Effector memory CD4-positive, alpha-beta T cell (primary cell): ENCODE measurements around the gene FALEC.

Source experiments
- DNase-seq, 3 donors: peaks; one replicate each; pipeline ENCODE4 v3.0.0-alpha.2; 2020
- H3K27ac ChIP-seq: 2 replicates; pipeline ENCODE4 v1.7.0; 2013; ENCODE audit warnings: mild to moderate bottlenecking, low read length, moderate library complexity; ENCODE audit not compliant: insufficient read depth, poor library complexity, severe bottlenecking
- H3K27me3 ChIP-seq: replicated peaks from 2 replicates; pipeline ENCODE4 v1.7.0; 2013; ENCODE audit warnings: mild to moderate bottlenecking, low read length; ENCODE audit not compliant: insufficient read depth, control insufficient read depth, poor library complexity, severe bottlenecking
- H3K36me3 ChIP-seq: 2 replicates; pipeline ENCODE4 v1.7.0; 2013; ENCODE audit warnings: mild to moderate bottlenecking, low read length, moderate library complexity; ENCODE audit not compliant: control insufficient read depth, insufficient read depth
- H3K4me1 ChIP-seq: 2 replicates; pipeline ENCODE4 v1.7.0; 2013; ENCODE audit warnings: low read length, mild to moderate bottlenecking; ENCODE audit not compliant: control insufficient read depth, insufficient read depth, poor library complexity, severe bottlenecking
- H3K4me3 ChIP-seq: 2 replicates; pipeline ENCODE4 v1.7.0; 2013; ENCODE audit warnings: low read length, low read depth, mild to moderate bottlenecking; ENCODE audit not compliant: insufficient read depth, poor library complexity, severe bottlenecking
- H3K9me3 ChIP-seq: 2 replicates; pipeline ENCODE4 v1.7.0; 2013; ENCODE audit warnings: mild to moderate bottlenecking, low read length, moderate library complexity; ENCODE audit not compliant: control insufficient read depth

Gene FALEC

GRCh38 chr1:150544204-150544603 lies 28.7 kb downstream of the FALEC start:
- H3K4me3 ChIP-seq, result no peak overlapping the region
- H3K27me3 ChIP-seq, result peaks cover 6% of the 10 kb centered on the region
- no peak overlapping the region for H3K27ac ChIP-seq
- no peaks in the 10 kb centered on the region for H3K9me3 ChIP-seq
- no peaks in the 10 kb centered on the region for H3K36me3 ChIP-seq
- H3K4me1 ChIP-seq, result peaks cover 3% of the 10 kb centered on the region
- no peak for DNase-seq

- Histone ChIP-seq H3K9me3 (no peaks in the 10 kb centered on the region), H3K27ac (no peak overlapping the region), H3K27me3 (peaks cover 10% of the 10 kb centered on the region), H3K36me3 (no peaks in the 10 kb centered on the region), H3K4me3 (no peak overlapping the region), H3K4me1 (peaks cover 3% of the 10 kb centered on the region)
- no peak for DNase-seq
Observed at GRCh38 chr1:150545486-150546032, 30.0 kb downstream of the FALEC start.

DNA sequence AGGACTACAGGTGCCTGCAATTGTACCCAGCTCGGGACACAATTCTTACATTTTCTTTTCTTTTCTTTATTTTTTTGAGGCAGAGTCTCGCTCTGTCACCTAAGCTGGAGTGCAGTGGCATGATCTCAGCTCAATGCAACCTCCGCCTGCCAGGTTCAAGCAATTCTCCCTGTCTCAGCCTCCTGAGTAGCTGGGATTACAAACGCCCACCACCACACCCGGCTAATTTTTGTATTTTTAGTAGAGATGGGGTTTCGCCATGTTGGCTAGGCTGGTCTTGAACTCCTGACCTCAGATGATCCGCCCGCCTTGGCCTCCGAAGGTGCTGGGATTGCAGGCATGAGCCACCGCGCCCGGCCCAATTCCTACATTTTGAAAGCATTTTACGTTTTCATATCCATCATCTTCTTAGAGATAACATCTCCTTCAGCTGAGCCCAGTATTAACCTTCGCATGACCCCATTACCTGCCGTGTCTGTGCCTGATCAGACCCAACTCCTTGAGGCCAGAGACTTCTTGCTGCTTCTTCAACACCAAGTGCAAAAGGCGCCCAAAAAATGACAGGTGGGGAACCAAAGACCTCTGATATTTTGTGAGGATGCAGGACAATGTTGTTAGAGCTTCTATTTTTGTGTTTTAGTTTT lies 30.9 kb downstream of the FALEC start:
- no peaks in the 10 kb centered on the region for H3K9me3 ChIP-seq
- no peak overlapping the region for H3K27ac ChIP-seq
- no peaks in the 10 kb centered on the region for H3K36me3 ChIP-seq
- H3K27me3 ChIP-seq, result peaks cover 10% of the 10 kb centered on the region
- H3K4me1 ChIP-seq, result peaks cover 5% of the 10 kb centered on the region
- no peak overlapping the region for H3K4me3 ChIP-seq
- no peak for DNase-seq

DNA sequence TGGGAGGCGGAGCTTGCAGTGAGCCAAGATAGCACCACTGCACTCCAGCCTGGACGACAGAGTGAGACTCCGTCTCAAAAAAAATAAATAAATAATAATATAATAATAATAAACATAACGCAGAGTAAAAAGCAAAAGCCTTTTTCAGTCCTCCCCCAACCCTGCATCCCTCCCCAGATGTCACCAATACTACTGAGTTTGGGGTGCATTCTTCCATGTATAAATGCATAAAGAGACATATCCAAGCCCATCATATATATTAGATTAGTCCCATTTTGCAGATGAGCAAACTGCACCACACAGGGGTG lies 32.7 kb downstream of the FALEC start:
- H3K36me3 ChIP-seq, result no peaks in the 10 kb centered on the region
- no peak for DNase-seq
- peak overlapping the region; percentile 51 for H3K4me3 ChIP-seq
- H3K27me3 ChIP-seq, result peaks cover 10% of the 10 kb centered on the region
- no peak overlapping the region for H3K27ac ChIP-seq
- H3K4me1 ChIP-seq, result peaks cover 5% of the 10 kb centered on the region
- H3K9me3 ChIP-seq, result no peaks in the 10 kb centered on the region

DNA sequence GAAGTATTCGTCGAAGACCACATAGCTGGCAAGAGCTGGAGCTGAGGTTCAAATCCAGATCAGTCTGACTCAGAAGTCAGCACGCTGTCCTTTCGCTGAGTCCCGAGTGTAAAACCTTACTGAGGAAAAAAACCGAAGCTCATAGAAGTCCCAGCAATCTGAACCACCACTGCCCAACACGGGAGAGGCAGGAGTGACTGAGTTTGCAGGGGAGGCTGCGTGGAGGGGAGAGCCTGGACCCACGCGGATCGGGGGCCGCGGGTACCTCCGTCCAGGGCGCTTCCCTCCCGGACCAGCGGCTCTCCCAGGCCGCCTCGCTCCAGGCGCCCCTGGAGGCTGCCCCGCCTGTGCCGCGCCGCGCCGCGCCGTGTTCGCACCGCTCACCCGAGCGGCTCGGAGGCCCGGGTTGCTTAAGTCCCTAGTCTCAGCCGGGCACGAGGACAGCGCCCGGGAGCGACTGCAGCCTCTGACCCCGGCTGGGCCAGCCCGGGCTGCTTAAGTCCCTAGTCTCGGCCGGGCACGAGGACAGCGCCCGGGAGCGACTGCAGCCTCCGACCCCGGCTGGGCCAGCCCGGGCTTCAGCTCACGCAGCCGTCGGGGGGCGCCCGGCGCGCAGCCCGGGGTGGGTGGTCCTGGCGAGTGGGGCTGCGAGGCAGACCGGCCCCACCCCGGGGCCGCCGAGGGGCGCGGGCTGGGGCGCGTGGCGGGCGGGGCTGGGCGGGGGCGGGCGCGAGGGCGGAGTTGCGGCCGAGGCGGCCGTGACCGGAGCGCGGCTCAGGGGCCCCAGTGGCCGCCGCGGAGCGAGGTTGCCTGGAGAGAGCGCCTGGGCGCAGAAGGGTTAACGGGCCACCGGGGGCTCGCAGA lies 33.3 kb downstream of the FALEC start, which contains the start of gene ADAMTSL4:
ADAMTSL4 (plus strand) TSS at position 777 of the 864 bp plus-strand sequence. CDS start 2,881 bp downstream, outside the sequence.
- H3K36me3 ChIP-seq, result no peaks in the 10 kb centered on the region
- H3K27me3 ChIP-seq, result peaks cover 10% of the 10 kb centered on the region
- peak within 1 kb of the TSS; percentile 51 for H3K4me3 ChIP-seq
- no peak for DNase-seq
- H3K4me1 ChIP-seq, result peaks cover 5% of the 10 kb centered on the region
- no peaks in the 10 kb centered on the region for H3K9me3 ChIP-seq
- no peak within 1 kb of the TSS for H3K27ac ChIP-seq

GRCh38 chr1:150549496-150550221 lies 34.1 kb downstream of the FALEC start:
- Histone ChIP-seq H3K9me3 (no peaks in the 10 kb centered on the region), H3K27ac (no peak overlapping the region), H3K4me3 (peak overlapping the region; percentile 48), H3K36me3 (no peaks in the 10 kb centered on the region), H3K4me1 (peaks cover 5% of the 10 kb centered on the region), H3K27me3 (peaks cover 10% of the 10 kb centered on the region)
- DNase-seq, result no peak

DNA sequence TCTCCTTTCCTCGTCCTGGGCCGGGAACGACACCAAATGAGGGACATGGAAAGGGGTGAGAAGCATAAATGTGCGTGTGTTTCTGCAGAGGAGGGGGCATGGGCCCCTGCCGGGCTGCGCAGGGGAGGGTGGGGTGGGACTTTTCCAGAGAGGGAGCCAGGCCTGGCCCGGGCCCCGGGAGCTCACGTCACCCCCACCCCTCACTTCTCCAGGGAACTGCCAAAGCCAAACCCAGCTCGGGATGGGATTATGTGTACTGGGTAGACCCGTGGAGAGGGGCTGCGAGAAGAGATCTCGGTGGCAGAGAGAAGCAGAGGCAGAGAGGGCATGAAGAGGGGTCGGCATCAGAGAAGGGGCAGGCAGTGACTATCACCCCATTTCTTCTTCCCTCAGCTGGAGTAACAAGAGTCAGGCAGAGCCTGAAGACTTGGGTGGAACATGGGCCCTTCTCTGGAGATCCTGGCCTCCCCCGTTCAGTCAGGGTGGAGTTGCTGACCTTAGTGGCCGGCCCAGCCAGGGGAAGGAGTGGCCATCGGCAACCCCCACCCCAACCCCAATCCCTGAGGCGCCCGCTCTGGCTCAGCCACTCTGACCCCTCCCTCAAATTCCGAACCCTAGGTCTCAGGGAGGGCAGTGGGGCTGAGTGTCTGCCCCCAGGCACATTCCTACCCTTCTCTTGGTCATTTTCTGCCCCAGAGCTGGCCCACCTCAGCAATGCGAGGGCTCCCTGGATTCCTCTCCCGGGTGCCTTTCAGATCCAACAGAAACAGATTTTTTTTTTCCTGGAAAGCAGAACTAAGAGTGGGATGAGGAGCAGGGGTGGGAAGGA lies 34.9 kb downstream of the FALEC start:
- no peak overlapping the region for H3K4me3 ChIP-seq
- DNase-seq, result no peak
- peaks cover 5% of the 10 kb centered on the region for H3K4me1 ChIP-seq
- H3K9me3 ChIP-seq, result no peaks in the 10 kb centered on the region
- peaks cover 9% of the 10 kb centered on the region for H3K27me3 ChIP-seq
- no peak overlapping the region for H3K27ac ChIP-seq
- H3K36me3 ChIP-seq, result no peaks in the 10 kb centered on the region

DNA sequence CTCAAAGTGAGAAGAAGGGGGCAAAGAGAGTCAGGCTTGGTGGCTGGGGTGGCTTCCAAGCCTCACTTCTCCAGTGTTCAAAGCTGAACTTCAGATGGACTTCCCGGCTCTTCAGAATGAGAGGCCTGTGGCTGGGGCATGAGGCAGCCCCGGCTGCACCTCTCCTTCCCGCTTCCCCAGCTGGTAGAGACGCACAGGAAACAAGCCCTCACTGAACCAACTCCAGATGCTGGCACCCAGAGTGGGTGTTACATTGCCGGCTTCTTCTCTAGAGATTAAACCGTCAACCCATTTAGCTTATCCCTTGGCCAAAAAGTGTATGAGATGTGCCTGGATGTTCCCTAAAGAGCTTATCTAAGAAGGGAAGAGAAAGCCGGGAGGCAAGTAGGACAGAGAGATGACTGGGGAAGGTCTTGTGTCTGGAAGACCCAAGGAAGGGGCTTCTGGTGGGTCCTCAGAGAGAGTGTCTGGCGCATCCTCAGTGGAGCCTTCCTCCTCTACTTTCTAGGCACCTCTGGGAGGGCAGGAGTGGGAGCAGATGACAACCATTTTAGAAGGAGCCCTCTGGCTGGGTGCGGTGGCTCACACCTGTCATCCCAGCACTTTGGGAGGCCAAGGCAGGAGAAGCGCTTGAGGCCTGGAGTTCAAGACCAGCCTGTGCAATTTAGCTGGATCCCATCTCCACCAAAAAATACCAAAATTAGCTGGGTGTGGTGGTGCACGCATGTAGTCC lies 35.7 kb downstream of the FALEC start:
- H3K27ac ChIP-seq, result no peak overlapping the region
- H3K4me3 ChIP-seq, result no peak overlapping the region
- no peaks in the 10 kb centered on the region for H3K36me3 ChIP-seq
- H3K9me3 ChIP-seq, result no peaks in the 10 kb centered on the region
- no peak for DNase-seq
- H3K27me3 ChIP-seq, result peaks cover 4% of the 10 kb centered on the region
- peaks cover 5% of the 10 kb centered on the region for H3K4me1 ChIP-seq

- H3K4me3 ChIP-seq, result no peak overlapping the region
- H3K4me1 ChIP-seq, result peaks cover 5% of the 10 kb centered on the region
- H3K9me3 ChIP-seq, result no peaks in the 10 kb centered on the region
- peaks cover 4% of the 10 kb centered on the region for H3K27me3 ChIP-seq
- DNase-seq, result no peak
- no peaks in the 10 kb centered on the region for H3K36me3 ChIP-seq
- no peak overlapping the region for H3K27ac ChIP-seq
Observed at GRCh38 chr1:150551784-150552127, 36.2 kb downstream of the FALEC start.
